Measurements from ENCODE around the gene RPL10A.

RPL10A gene

GRCh38 chr6:35465646-35466045 lies 2.6 kb upstream of the RPL10A start:
- DNase-seq (ENCODE audit: low read depth, low spot score) = no peak
- Histone ChIP-seq H3K4me1 (ENCODE audit: control insufficient read depth, insufficient read depth, low read length) (no peaks in the 10 kb centered on the region; the same call in 1 of the 2 replicates), H3K27ac (ENCODE audit: low read length) (no peak overlapping the region), H3K9me3 (ENCODE audit: control insufficient read depth, insufficient read depth, low read length) (no peaks in the 10 kb centered on the region), H3K4me3 (ENCODE audit: low read length) (no peak overlapping the region), H3K36me3 (ENCODE audit: control insufficient read depth, insufficient read depth, low read length) (peaks cover 23% of the 10 kb centered on the region), H3K27me3 (ENCODE audit: control insufficient read depth, insufficient read depth, low read length) (no peaks in the 10 kb centered on the region)
- WGBS (ENCODE audit: insufficient coverage, insufficient read length) = no CpG with 5 or more reads among the region's 1 CpG

GRCh38 chr6:35468980-35469750 lies 964 bp downstream of the RPL10A start:
- no peak for DNase-seq (ENCODE audit: low read depth, low spot score)
- Histone ChIP-seq H3K4me3 (ENCODE audit: low read length) (peak overlapping the region; percentile 64), H3K27me3 (ENCODE audit: control insufficient read depth, insufficient read depth, low read length) (no peaks in the 10 kb centered on the region), H3K4me1 (ENCODE audit: control insufficient read depth, insufficient read depth, low read length) (no peaks in the 10 kb centered on the region; the same call in 1 of the 2 replicates), H3K36me3 (ENCODE audit: control insufficient read depth, insufficient read depth, low read length) (peaks cover 32% of the 10 kb centered on the region), H3K9me3 (ENCODE audit: control insufficient read depth, insufficient read depth, low read length) (no peaks in the 10 kb centered on the region), H3K27ac (ENCODE audit: low read length) (no peak overlapping the region)
- WGBS (ENCODE audit: insufficient coverage, insufficient read length) = no CpG with 5 or more reads among the region's 37 CpGs

GRCh38 chr6:35469751-35470662 lies 1.8 kb downstream of the RPL10A start:
- Histone ChIP-seq H3K27ac (ENCODE audit: low read length) (no peak overlapping the region), H3K9me3 (ENCODE audit: control insufficient read depth, insufficient read depth, low read length) (no peaks in the 10 kb centered on the region), H3K4me3 (ENCODE audit: low read length) (peak overlapping the region; percentile 64), H3K27me3 (ENCODE audit: control insufficient read depth, insufficient read depth, low read length) (no peaks in the 10 kb centered on the region), H3K4me1 (ENCODE audit: control insufficient read depth, insufficient read depth, low read length) (no peaks in the 10 kb centered on the region; the same call in 1 of the 2 replicates), H3K36me3 (ENCODE audit: control insufficient read depth, insufficient read depth, low read length) (peaks cover 32% of the 10 kb centered on the region)
- DNase-seq (ENCODE audit: low read depth, low spot score) = no peak
- no CpG with 5 or more reads among the region's 18 CpGs for WGBS (ENCODE audit: insufficient coverage, insufficient read length)

- peaks cover 37% of the 10 kb centered on the region for H3K36me3 ChIP-seq (ENCODE audit: control insufficient read depth, insufficient read depth, low read length)
- no peak for DNase-seq (ENCODE audit: low read depth, low spot score)
- no peaks in the 10 kb centered on the region for H3K27me3 ChIP-seq (ENCODE audit: control insufficient read depth, insufficient read depth, low read length)
- no CpG with 5 or more reads among the region's 3 CpGs for WGBS (ENCODE audit: insufficient coverage, insufficient read length)
- no peaks in the 10 kb centered on the region; the same call in 1 of the 2 replicates for H3K4me1 ChIP-seq (ENCODE audit: control insufficient read depth, insufficient read depth, low read length)
- H3K4me3 ChIP-seq (ENCODE audit: low read length) = no peak overlapping the region
- no peak overlapping the region for H3K27ac ChIP-seq (ENCODE audit: low read length)
- H3K9me3 ChIP-seq (ENCODE audit: control insufficient read depth, insufficient read depth, low read length) = no peaks in the 10 kb centered on the region
Measured at GRCh38 chr6:35470663-35471120, 2.5 kb downstream of the RPL10A start.

- WGBS (ENCODE audit: insufficient coverage, insufficient read length) = no CpG with 5 or more reads among the region's 8 CpGs
- H3K27ac ChIP-seq (ENCODE audit: low read length) = no peak overlapping the region
- H3K27me3 ChIP-seq (ENCODE audit: control insufficient read depth, insufficient read depth, low read length) = no peaks in the 10 kb centered on the region
- H3K4me3 ChIP-seq (ENCODE audit: low read length) = no peak overlapping the region
- H3K4me1 ChIP-seq (ENCODE audit: control insufficient read depth, insufficient read depth, low read length) = no peaks in the 10 kb centered on the region; the same call in 1 of the 2 replicates
- DNase-seq (ENCODE audit: low read depth, low spot score) = no peak
- H3K9me3 ChIP-seq (ENCODE audit: control insufficient read depth, insufficient read depth, low read length) = no peaks in the 10 kb centered on the region
- H3K36me3 ChIP-seq (ENCODE audit: control insufficient read depth, insufficient read depth, low read length) = peaks cover 37% of the 10 kb centered on the region
Measured at GRCh38 chr6:35471836-35472345, 3.7 kb downstream of the RPL10A start.

GRCh38 chr6:35473075-35473849 lies 5.1 kb downstream of the RPL10A start:
- no CpG with 5 or more reads among the region's 9 CpGs for WGBS (ENCODE audit: insufficient coverage, insufficient read length)
- Histone ChIP-seq H3K4me3 (ENCODE audit: low read length) (no peak overlapping the region), H3K27me3 (ENCODE audit: control insufficient read depth, insufficient read depth, low read length) (no peaks in the 10 kb centered on the region), H3K27ac (ENCODE audit: low read length) (no peak overlapping the region), H3K36me3 (ENCODE audit: control insufficient read depth, insufficient read depth, low read length) (peaks cover 40% of the 10 kb centered on the region), H3K9me3 (ENCODE audit: control insufficient read depth, insufficient read depth, low read length) (no peaks in the 10 kb centered on the region), H3K4me1 (ENCODE audit: control insufficient read depth, insufficient read depth, low read length) (no peaks in the 10 kb centered on the region)
- no peak for DNase-seq (ENCODE audit: low read depth, low spot score)

- no peaks in the 10 kb centered on the region for H3K4me1 ChIP-seq (ENCODE audit: control insufficient read depth, insufficient read depth, low read length)
- DNase-seq (ENCODE audit: low read depth, low spot score) = no peak
- peaks cover 40% of the 10 kb centered on the region for H3K36me3 ChIP-seq (ENCODE audit: control insufficient read depth, insufficient read depth, low read length)
- H3K27ac ChIP-seq (ENCODE audit: low read length) = no peak overlapping the region
- no peaks in the 10 kb centered on the region for H3K27me3 ChIP-seq (ENCODE audit: control insufficient read depth, insufficient read depth, low read length)
- H3K4me3 ChIP-seq (ENCODE audit: low read length) = no peak overlapping the region
- H3K9me3 ChIP-seq (ENCODE audit: control insufficient read depth, insufficient read depth, low read length) = no peaks in the 10 kb centered on the region
Measured at GRCh38 chr6:35473850-35474130, 5.6 kb downstream of the RPL10A start.

GRCh38 chr6:35474131-35474941 lies 6.1 kb downstream of the RPL10A start:
- H3K36me3 ChIP-seq (ENCODE audit: control insufficient read depth, insufficient read depth, low read length) = peaks cover 38% of the 10 kb centered on the region
- H3K4me3 ChIP-seq (ENCODE audit: low read length) = no peak overlapping the region
- DNase-seq (ENCODE audit: low read depth, low spot score) = no peak
- no CpG with 5 or more reads among the region's 14 CpGs for WGBS (ENCODE audit: insufficient coverage, insufficient read length)
- no peaks in the 10 kb centered on the region for H3K4me1 ChIP-seq (ENCODE audit: control insufficient read depth, insufficient read depth, low read length)
- no peak overlapping the region for H3K27ac ChIP-seq (ENCODE audit: low read length)
- no peaks in the 10 kb centered on the region for H3K9me3 ChIP-seq (ENCODE audit: control insufficient read depth, insufficient read depth, low read length)
- H3K27me3 ChIP-seq (ENCODE audit: control insufficient read depth, insufficient read depth, low read length) = no peaks in the 10 kb centered on the region

GRCh38 chr6:35474942-35475570 lies 6.9 kb downstream of the RPL10A start:
- Histone ChIP-seq H3K4me1 (ENCODE audit: control insufficient read depth, insufficient read depth, low read length) (no peaks in the 10 kb centered on the region), H3K36me3 (ENCODE audit: control insufficient read depth, insufficient read depth, low read length) (peaks cover 36% of the 10 kb centered on the region), H3K4me3 (ENCODE audit: low read length) (no peak overlapping the region), H3K27me3 (ENCODE audit: control insufficient read depth, insufficient read depth, low read length) (no peaks in the 10 kb centered on the region), H3K27ac (ENCODE audit: low read length) (no peak overlapping the region), H3K9me3 (ENCODE audit: control insufficient read depth, insufficient read depth, low read length) (no peaks in the 10 kb centered on the region)
- DNase-seq (ENCODE audit: low read depth, low spot score) = no peak
- no CpG with 5 or more reads among the region's 20 CpGs for WGBS (ENCODE audit: insufficient coverage, insufficient read length)

Data from iPS DF 6.9 (cell line).